Erythroblast (primary cell): ENCODE measurements around the gene MYO6.

ENCODE experiments used
- GATA1 ChIP-seq: IDR thresholded peaks from 2 replicates; pipeline ENCODE4 v1.6.1; 2011; ENCODE audit warnings: low read depth, mild to moderate bottlenecking, control low read depth, low read length, moderate library complexity
- POLR2A ChIP-seq: IDR thresholded peaks from 2 replicates; pipeline ENCODE4 v1.6.1; 2011; ENCODE audit warnings: mild to moderate bottlenecking, low read length

DNA sequence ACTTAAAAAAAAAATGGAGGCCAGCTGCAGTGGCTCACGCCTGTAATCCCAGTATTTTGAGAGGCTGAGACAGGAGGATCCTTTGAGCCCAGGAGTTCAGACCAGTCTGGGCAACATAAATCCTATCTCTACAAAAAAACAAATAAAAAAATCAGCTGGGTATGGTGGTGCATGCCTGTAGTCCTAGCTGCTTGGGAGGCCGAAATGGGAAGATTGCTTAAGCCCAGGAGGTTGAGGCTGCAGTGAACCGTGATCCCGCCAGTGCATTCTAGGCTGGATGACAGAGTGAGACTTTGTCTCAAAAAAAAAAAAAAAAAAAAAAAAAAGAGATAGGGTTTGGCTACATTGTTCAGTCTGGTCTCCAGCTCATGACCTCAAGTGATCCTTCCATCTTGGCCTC, 29.7 kb downstream of the MYO6 start:
- TF ChIP-seq POLR2A: no peak
- no peak for TF ChIP-seq GATA1
